Caco-2 (cell line): ENCODE results near the gene ARSB. TPM values are rescaled to one million over a fixed set of nuclear protein-coding genes. Genes with fewer than 3 reads are reported as not detected.

Experiments
- BruUV-seq: library from RNA; stranded (reverse); fragments of 400-500 nt; replicated peaks from 2 replicates; lab custom pipeline; 2021; lab: Mats Ljungman, UMichigan
- CTCF ChIA-PET: fragments of 300-600 bp; sonication (Branson Sonifier 250); formaldehyde crosslinking; loops from one replicate; lab custom pipeline; 2022; ENCODE audit warnings: antibody characterized with exemption; lab: Charles Lee
- POLR2A ChIA-PET: fragments of 300-600 bp; sonication (Branson Sonifier 250); formaldehyde crosslinking; loops from one replicate; lab custom pipeline; 2022; ENCODE audit warnings: antibody characterized with exemption; lab: Charles Lee
- DNase-seq, 2 experiments: peaks; one replicate each; pipeline versions ENCODE4 v3.0.0 to v3.0.0-alpha.2; 2020 to 2022
- H3K27me3 ChIP-seq: replicated peaks from 2 replicates; pipeline ENCODE4 v1.6.0; 2011; ENCODE audit warnings: low read length; ENCODE audit not compliant: control insufficient read depth, insufficient read depth
- H3K36me3 ChIP-seq: 2 replicates; pipeline ENCODE4 v1.5.1; 2011; ENCODE audit warnings: low read length; ENCODE audit not compliant: control insufficient read depth, insufficient read depth
- H3K4me1 ChIP-seq: fragments of 250-450 bp; sonication (Bioruptor Pico); 2 replicates; pipeline ENCODE4 v1.5.1; 2020; ENCODE audit warnings: mild to moderate bottlenecking
- H3K4me3 ChIP-seq: 2 replicates; pipeline ENCODE4 v1.5.1; 2011; ENCODE audit warnings: low read depth, mild to moderate bottlenecking, control low read depth, low read length
- H3K9me3 ChIP-seq: fragments of 250-450 bp; sonication (Bioruptor Pico); 2 replicates; pipeline ENCODE4 v1.5.1; 2020; ENCODE audit warnings: mild to moderate bottlenecking, moderate library complexity
- H3K27ac Mint-ChIP-seq: one replicate; pipeline ENCODE4 v1.8.0; 2022; ENCODE audit warnings: mixed read lengths; ENCODE audit not compliant: unreplicated experiment
- H3K27me3 Mint-ChIP-seq: one replicate; pipeline ENCODE4 v1.8.0; 2022; ENCODE audit warnings: mixed read lengths; ENCODE audit not compliant: insufficient read depth, unreplicated experiment
- H3K36me3 Mint-ChIP-seq: one replicate; pipeline ENCODE4 v1.8.0; 2022; ENCODE audit warnings: mild to moderate bottlenecking, mixed read lengths; ENCODE audit not compliant: insufficient read depth, unreplicated experiment
- H3K4me1 Mint-ChIP-seq: one replicate; pipeline ENCODE4 v1.8.0; 2022; ENCODE audit warnings: low read depth, mixed read lengths; ENCODE audit not compliant: unreplicated experiment
- H3K4me3 Mint-ChIP-seq: one replicate; pipeline ENCODE4 v1.8.0; 2022; ENCODE audit warnings: mild to moderate bottlenecking, moderate library complexity, mixed read lengths; ENCODE audit not compliant: unreplicated experiment
- H3K9me3 Mint-ChIP-seq: one replicate; pipeline ENCODE4 v1.8.0; 2022; ENCODE audit warnings: mixed read lengths; ENCODE audit not compliant: unreplicated experiment
- CTCF ChIP-seq, 2 experiments: fragments of 200-600 bp in 1 of 2; IDR thresholded peaks; 1 replicate in 1 of 2; 2 replicates in 1 of 2; pipeline versions ENCODE4 v1.5.1 to v1.8.0; 2011 to 2022; ENCODE audit warnings: antibody characterized with exemption in 1 of 2, control low read depth in 1 of 2, inconsistent platforms in 1 of 2, low read depth in 1 of 2, low read length in 1 of 2, mild to moderate bottlenecking in 1 of 2, moderate library complexity in 1 of 2; ENCODE audit not compliant: insufficient read depth in 1 of 2, severe bottlenecking in 1 of 2, unreplicated experiment in 1 of 2
- intact Hi-C: fragments of 100-400 bp; cut with micrococcal nuclease; formaldehyde crosslinking; loops from one replicate; pipeline ENCODE4 v1.10.0; 2022; ENCODE audit not compliant: unreplicated experiment
- total RNA-seq: library from RNA; stranded (reverse); gene quantifications from 2 replicates; pipeline ENCODE4 v1.2.3, GENCODE V29; 2022

Gene ARSB
- total RNA-seq, 1 experiment from 2014 or later, result 17.4 TPM

DNA sequence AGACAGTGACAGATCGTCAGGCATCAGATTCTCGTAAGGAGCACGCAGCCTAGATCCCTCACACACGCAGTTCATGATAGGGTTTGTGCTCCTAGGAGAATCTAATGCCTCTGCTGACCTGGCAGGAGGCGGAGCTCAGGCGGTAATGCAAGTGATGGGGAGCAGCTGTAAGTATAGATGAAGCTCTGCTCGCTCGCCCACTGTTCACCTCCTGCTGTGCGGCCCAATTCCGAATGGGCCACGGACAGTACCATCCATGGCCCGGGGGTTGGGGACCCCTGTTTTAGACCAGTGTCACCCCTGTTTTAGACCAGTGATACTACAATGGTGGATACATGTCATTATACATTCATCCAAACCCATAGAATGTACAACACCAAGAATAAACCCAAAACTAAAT is 4.0 kb upstream of the ARSB start:
- H3K36me3 Mint-ChIP-seq, result no peaks in the 10 kb centered on the region
- no peaks in the 10 kb centered on the region for H3K4me1 Mint-ChIP-seq
- Histone ChIP-seq H3K27me3 (no peaks in the 10 kb centered on the region), H3K9me3 (no peaks in the 10 kb centered on the region), H3K4me3 (no peak overlapping the region), H3K36me3 (no peaks in the 10 kb centered on the region), H3K4me1 (0 out of 2 replicates have a peak, but pooled peaks cover 5% of the 10 kb centered on the region)
- peaks cover 2% of the 10 kb centered on the region for H3K27me3 Mint-ChIP-seq
- H3K9me3 Mint-ChIP-seq, result no peaks in the 10 kb centered on the region
- intact Hi-C loops, result no loop called here
- TF ChIP-seq CTCF (IDR thresholded peaks at IDR 0.05; ENCODE audit: insufficient read depth in 1 of 2, low read depth in 1 of 2, low read length in 1 of 2, severe bottlenecking in 1 of 2, unreplicated experiment in 1 of 2), result no peak
- ChIA-PET POLR2A (no interaction called here), CTCF (no interaction called here)
- H3K4me3 Mint-ChIP-seq, result no peak overlapping the region
- no TSS peak for BruUV-seq
- no peak for DNase-seq
- H3K27ac Mint-ChIP-seq, result no peak overlapping the region

DNA sequence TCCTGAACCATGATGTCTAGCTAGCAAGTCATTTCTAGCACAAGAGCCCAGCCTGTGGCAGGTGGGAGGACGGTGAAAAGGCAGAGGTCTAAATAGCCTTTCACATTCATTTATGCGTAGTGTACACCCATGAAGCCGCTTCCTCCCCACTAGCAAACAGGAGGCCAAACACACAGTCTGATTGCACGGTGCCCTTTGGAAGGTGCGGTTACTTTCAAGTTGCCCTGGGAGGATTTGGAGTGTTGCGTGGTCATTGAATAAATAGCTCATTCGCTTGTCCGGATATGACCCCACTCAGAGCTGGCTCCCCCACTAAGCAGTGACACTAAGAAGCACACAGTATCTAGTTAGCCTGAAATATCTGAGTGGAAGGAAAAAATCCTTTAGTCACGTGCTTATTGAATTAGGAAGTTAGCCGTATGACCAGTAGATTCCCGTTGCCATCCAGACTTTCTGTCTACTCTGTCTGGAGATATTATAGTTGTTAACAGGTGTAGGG is 664 bp upstream of the ARSB start:
- H3K27ac Mint-ChIP-seq, result peak overlapping the region; percentile 84
- TSS peak; percentile 86 for BruUV-seq
- ChIA-PET CTCF (interaction anchor here (1.3 to 1.9 kb wide), 3 partner anchors 35 to 147 kb away, joined by 4 to 7 read pairs (median 7); no protein-coding TSS in a partner anchor), POLR2A (interaction anchor here (0.6 to 0.9 kb wide), 2 partner anchors 528 to 560 kb away, joined by 3 to 8 read pairs; partner anchors contain the start of gene HOMER1)
- intact Hi-C loops, result no loop called here
- Histone ChIP-seq H3K36me3 (no peaks in the 10 kb centered on the region), H3K27me3 (no peaks in the 10 kb centered on the region), H3K4me3 (peak overlapping the region; percentile 86), H3K4me1 (peaks cover 16% of the 10 kb centered on the region), H3K9me3 (no peaks in the 10 kb centered on the region)
- H3K4me3 Mint-ChIP-seq, result peak overlapping the region; percentile 83
- no peaks in the 10 kb centered on the region for H3K9me3 Mint-ChIP-seq
- peak; percentile 67 to 74 for DNase-seq
- no peak for TF ChIP-seq CTCF (IDR thresholded peaks at IDR 0.05; ENCODE audit: insufficient read depth in 1 of 2, low read depth in 1 of 2, low read length in 1 of 2, severe bottlenecking in 1 of 2, unreplicated experiment in 1 of 2)
- peaks cover 2% of the 10 kb centered on the region for H3K27me3 Mint-ChIP-seq
- peaks cover 7% of the 10 kb centered on the region for H3K4me1 Mint-ChIP-seq
- no peaks in the 10 kb centered on the region for H3K36me3 Mint-ChIP-seq

DNA sequence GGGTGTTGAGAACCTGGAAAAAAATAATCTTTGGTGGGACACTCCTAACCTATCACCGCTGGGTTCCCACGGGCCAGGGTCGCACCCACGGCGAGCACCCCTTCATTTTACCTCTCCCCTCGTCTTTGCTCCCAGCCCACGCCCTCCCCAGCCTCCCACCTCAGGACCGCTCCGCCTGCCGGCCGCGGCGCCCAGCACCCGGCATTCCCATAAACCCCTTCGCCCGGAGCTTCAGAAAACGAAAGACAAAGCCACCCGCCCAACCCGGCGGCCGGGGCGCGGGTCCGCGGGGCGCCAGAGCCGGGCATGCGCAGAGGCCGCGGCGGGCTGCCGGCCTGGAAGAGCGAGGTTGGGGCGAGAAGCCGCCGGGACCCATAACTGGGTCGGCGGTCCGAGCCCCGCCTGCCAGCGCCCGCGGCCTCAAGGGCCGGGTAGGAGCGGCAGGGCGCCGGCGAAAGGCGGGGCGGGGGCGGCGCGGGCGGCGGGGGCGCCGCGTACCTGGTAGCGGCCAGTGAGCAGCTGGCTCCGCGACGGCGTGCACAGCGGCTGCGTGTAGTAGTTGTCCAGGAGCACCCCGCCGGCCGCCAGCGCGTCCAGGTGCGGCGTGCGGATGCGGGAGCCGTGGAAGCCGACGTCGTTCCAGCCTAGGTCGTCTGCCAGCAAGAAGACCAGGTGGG is 533 bp downstream of the ARSB start:
- H3K27me3 ChIP-seq, result no peaks in the 10 kb centered on the region
- no peaks in the 10 kb centered on the region for H3K36me3 ChIP-seq
- BruUV-seq, result no TSS peak
- Mint-ChIP-seq H3K27ac (peak overlapping the region; percentile 84), H3K36me3 (no peaks in the 10 kb centered on the region), H3K4me3 (peak overlapping the region; percentile 83), H3K4me1 (peaks cover 13% of the 10 kb centered on the region), H3K9me3 (no peaks in the 10 kb centered on the region), H3K27me3 (no peaks in the 10 kb centered on the region)
- CTCF ChIA-PET, result interaction anchor here (0.6 to 1.9 kb wide), 9 partner anchors 10 to 149 kb away, joined by 3 to 7 read pairs (median 3); no protein-coding TSS in a partner anchor
- TF ChIP-seq CTCF (IDR thresholded peaks at IDR 0.05; ENCODE audit: insufficient read depth in 1 of 2, low read depth in 1 of 2, low read length in 1 of 2, severe bottlenecking in 1 of 2, unreplicated experiment in 1 of 2), result peak; percentile 17 to 59
- peak; percentile 89 to 94 for DNase-seq
- intact Hi-C loops, result loop anchor here (5.0 kb wide), 1 partner anchor 38 kb away; no protein-coding TSS in a partner anchor
- POLR2A ChIA-PET, result interaction anchor here (0.6 to 1.2 kb wide), 3 partner anchors 57 to 1464 kb away, joined by 3 to 4 read pairs (median 3); no protein-coding TSS in a partner anchor
- H3K4me1 ChIP-seq, result peaks cover 21% of the 10 kb centered on the region
- H3K4me3 ChIP-seq, result peak overlapping the region; percentile 86
- H3K9me3 ChIP-seq, result no peaks in the 10 kb centered on the region
